H9 (cell line): ENCODE results near the gene LIPT1. TPM values are rescaled to one million over a fixed set of nuclear protein-coding genes. Genes with fewer than 3 reads are reported as not detected.

Experiments
- DNase-seq: peaks from one replicate; pipeline ENCODE4 v3.0.0-alpha.2; 2017
- H2AFZ ChIP-seq: one replicate; pipeline ENCODE4 v1.6.1; 2013; ENCODE audit warnings: mild to moderate bottlenecking, low read length, control low read depth, moderate library complexity
- H2AK5ac ChIP-seq: 2 replicates; pipeline ENCODE4 v1.6.1; 2013; ENCODE audit warnings: low read length, control low read depth, mixed read lengths; ENCODE audit not compliant: insufficient read length
- H2BK120ac ChIP-seq: one replicate; pipeline ENCODE4 v1.6.1; 2013; ENCODE audit warnings: low read depth, mild to moderate bottlenecking, low read length, control low read depth, inconsistent platforms; ENCODE audit not compliant: poor library complexity, severe bottlenecking
- H2BK12ac ChIP-seq: 2 replicates; pipeline ENCODE4 v1.6.1; 2013; ENCODE audit warnings: low read length, control low read depth, mixed read lengths, low read depth; ENCODE audit not compliant: insufficient read length
- H2BK15ac ChIP-seq: 2 replicates; pipeline ENCODE4 v1.6.1; 2013; ENCODE audit warnings: low read depth, low read length, control low read depth
- H2BK20ac ChIP-seq: one replicate; pipeline ENCODE4 v1.6.1; 2013; ENCODE audit warnings: low read depth, mild to moderate bottlenecking, low read length, control low read depth, inconsistent platforms; ENCODE audit not compliant: poor library complexity, severe bottlenecking
- H2BK5ac ChIP-seq: 2 replicates; pipeline ENCODE4 v1.6.1; 2013; ENCODE audit warnings: low read length, control low read depth, mixed read lengths; ENCODE audit not compliant: insufficient read length
- H3K14ac ChIP-seq: 2 replicates; pipeline ENCODE4 v1.6.1; 2013; ENCODE audit warnings: low read length, control low read depth; ENCODE audit not compliant: insufficient read depth
- H3K18ac ChIP-seq: 2 replicates; pipeline ENCODE4 v1.6.1; 2013; ENCODE audit warnings: low read depth, mild to moderate bottlenecking, mixed read lengths, low read length, control low read depth; ENCODE audit not compliant: insufficient read length
- H3K23ac ChIP-seq: 2 replicates; pipeline ENCODE4 v1.6.1; 2013; ENCODE audit warnings: low read length, control low read depth, mixed read lengths, low read depth; ENCODE audit not compliant: insufficient read length
- H3K23me2 ChIP-seq: 2 replicates; pipeline ENCODE4 v1.6.1; 2013; ENCODE audit warnings: low read depth, mild to moderate bottlenecking, mixed read lengths, low read length, control low read depth; ENCODE audit not compliant: insufficient read length, poor library complexity, severe bottlenecking
- H3K27ac ChIP-seq: 2 replicates; pipeline ENCODE4 v1.5.1; 2013; ENCODE audit warnings: low read length, control low read depth, mixed read lengths, low read depth; ENCODE audit not compliant: insufficient read length
- H3K27me3 ChIP-seq: 2 replicates; pipeline ENCODE4 v1.6.1; 2013; ENCODE audit warnings: low read length, control low read depth, inconsistent platforms; ENCODE audit not compliant: insufficient read depth
- H3K4ac ChIP-seq: 2 replicates; pipeline ENCODE4 v1.6.1; 2013; ENCODE audit warnings: low read depth, mild to moderate bottlenecking, control low read depth, inconsistent platforms, low read length, moderate library complexity
- H3K4me1 ChIP-seq: 2 replicates; pipeline ENCODE4 v1.6.1; 2013; ENCODE audit warnings: low read length, control low read depth, inconsistent platforms; ENCODE audit not compliant: insufficient read depth
- H3K4me2 ChIP-seq: 2 replicates; pipeline ENCODE4 v1.6.1; 2013; ENCODE audit warnings: low read length, control low read depth, mixed read lengths; ENCODE audit not compliant: insufficient read length, insufficient read depth
- H3K56ac ChIP-seq: 2 replicates; pipeline ENCODE4 v1.6.1; 2013; ENCODE audit warnings: low read depth, mild to moderate bottlenecking, mixed read lengths, low read length, control low read depth; ENCODE audit not compliant: insufficient read length
- H3K79me1 ChIP-seq: 2 replicates; pipeline ENCODE4 v1.6.1; 2013; ENCODE audit warnings: low read depth, mild to moderate bottlenecking, moderate library complexity, low read length, control low read depth, inconsistent platforms; ENCODE audit not compliant: insufficient read depth, poor library complexity, severe bottlenecking
- H3K79me2 ChIP-seq: 2 replicates; pipeline ENCODE4 v1.6.1; 2013; ENCODE audit warnings: low read length, control low read depth, inconsistent platforms; ENCODE audit not compliant: insufficient read depth
- H3K9ac ChIP-seq: 2 replicates; pipeline ENCODE4 v1.6.1; 2013; ENCODE audit warnings: low read length, control low read depth, mixed read lengths; ENCODE audit not compliant: insufficient read length; ENCODE audit errors: extremely low read depth
- H3K9me3 ChIP-seq: one replicate; pipeline ENCODE4 v1.6.1; 2013; ENCODE audit warnings: low read depth, low read length, inconsistent platforms; ENCODE audit not compliant: control insufficient read depth
- H3T11ph ChIP-seq: one replicate; pipeline ENCODE4 v1.6.1; 2013; ENCODE audit warnings: mild to moderate bottlenecking, low read length, control low read depth, inconsistent platforms
- H4K20me1 ChIP-seq: one replicate; pipeline ENCODE4 v1.6.1; 2013; ENCODE audit not compliant: control insufficient read depth, insufficient read length, insufficient read depth
- H4K5ac ChIP-seq: 2 replicates; pipeline ENCODE4 v1.6.1; 2013; ENCODE audit warnings: low read depth, mild to moderate bottlenecking, mixed read lengths, low read length, control low read depth; ENCODE audit not compliant: insufficient read length
- H4K8ac ChIP-seq: replicated peaks from 2 replicates; pipeline ENCODE4 v1.6.1; 2013; ENCODE audit warnings: low read length, control low read depth, mixed read lengths, low read depth; ENCODE audit not compliant: insufficient read length
- H4K91ac ChIP-seq: 2 replicates; pipeline ENCODE4 v1.6.1; 2013; ENCODE audit warnings: low read depth, mild to moderate bottlenecking, moderate library complexity, mixed read lengths, low read length, control low read depth; ENCODE audit not compliant: insufficient read length
- H3K27ac Mint-ChIP-seq, 3 experiments: 2 replicates in 2 of 3; 3 replicates in 1 of 3; pipeline ENCODE4 v1.8.0; 2020 to 2021; ENCODE audit warnings: mixed read lengths in 3 of 3, mild to moderate bottlenecking in 1 of 3, moderate library complexity in 1 of 3
- H3K27me3 Mint-ChIP-seq: 2 replicates; pipeline ENCODE4 v1.8.0; 2021; ENCODE audit warnings: low read depth, mild to moderate bottlenecking, moderate library complexity, mixed read lengths
- H3K36me3 Mint-ChIP-seq, 3 experiments: 2 replicates in 2 of 3; 3 replicates in 1 of 3; pipeline ENCODE4 v1.8.0; 2020 to 2021; ENCODE audit warnings: low read depth in 3 of 3, mixed read lengths in 3 of 3; ENCODE audit not compliant: insufficient read depth in 1 of 3
- H3K4me1 Mint-ChIP-seq, 2 experiments: 2 replicates each; pipeline ENCODE4 v1.8.0; 2020; ENCODE audit warnings: mixed read lengths in 2 of 2
- H3K4me3 Mint-ChIP-seq, 2 experiments: 2 replicates in 1 of 2; 3 replicates in 1 of 2; pipeline ENCODE4 v1.8.0; 2020 to 2021; ENCODE audit warnings: mild to moderate bottlenecking in 2 of 2, mixed read lengths in 2 of 2, moderate library complexity in 1 of 2
- H3K9me3 Mint-ChIP-seq, 2 experiments: 2 replicates in 1 of 2; 3 replicates in 1 of 2; pipeline ENCODE4 v1.8.0; 2020; ENCODE audit warnings: mild to moderate bottlenecking in 2 of 2, mixed read lengths in 2 of 2, moderate library complexity in 1 of 2
- WGBS: extraction: QIAGEN DNeasy Blood & Tissue Kit; methylation state at CpG from one replicate; pipeline ENCODE4 v1.1.7; 2013; ENCODE audit warnings: missing lambda C conversion rate, low lambda C conversion rate, mixed read lengths; ENCODE audit not compliant: insufficient read length; ENCODE audit errors: extremely low coverage; 5-methylcytosine and 5-hydroxymethylcytosine counted together
- total RNA-seq: library from RNA; stranded (reverse); gene quantifications from 2 replicates; pipeline ENCODE4 v1.2.1, GENCODE V29; 2021
- TF ChIP-seq, protein P1 (sequence below): fragments of 200-600 bp; sonication (generic); conservative IDR thresholded peaks from 3 replicates; pipeline ENCODE4 v1.8.0; 2021; ENCODE audit warnings: antibody characterized with exemption, mild to moderate bottlenecking

LIPT1 gene
- total RNA-seq, 1 experiment from 2014 or later, result 6.4 TPM

DNA sequence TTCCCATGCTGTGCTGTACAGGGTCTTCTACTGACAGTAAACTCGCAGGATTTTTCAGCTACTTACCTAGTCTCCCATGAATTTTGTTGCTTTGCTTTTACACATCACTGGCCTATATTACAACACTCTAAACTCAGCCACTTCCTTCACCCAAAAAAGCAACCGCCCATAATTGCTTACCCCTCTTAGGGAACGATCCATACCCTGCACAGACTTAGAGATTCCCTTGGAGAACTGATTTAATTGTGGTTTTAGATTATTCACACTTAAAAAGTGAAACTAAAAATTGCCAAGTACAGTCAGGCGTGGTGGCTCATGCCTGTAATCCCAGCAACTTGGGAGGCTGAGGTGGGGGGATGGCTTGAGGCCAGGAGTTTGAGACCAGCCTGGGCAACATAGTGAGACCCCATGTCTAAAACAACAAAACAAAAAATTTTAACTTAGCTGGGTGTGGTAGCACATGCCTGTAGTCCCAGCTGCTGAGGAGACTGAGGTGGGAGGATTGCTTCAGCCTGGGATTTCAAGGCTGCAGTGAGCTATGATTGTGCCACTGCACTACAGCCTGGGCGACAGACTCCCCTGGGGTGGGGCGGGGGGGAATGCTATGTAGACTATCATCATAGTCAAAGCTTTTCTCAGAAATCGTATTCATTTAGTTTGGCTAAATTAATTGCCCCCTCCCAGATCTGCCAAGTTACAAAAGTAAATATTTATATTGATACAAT lies 45.5 kb downstream of the LIPT1 start:
- no peak overlapping the region for H3K9ac ChIP-seq
- H4K8ac ChIP-seq, result no peak overlapping the region
- H4K20me1 ChIP-seq, result no peaks in the 10 kb centered on the region
- H3K4me3 Mint-ChIP-seq, result no peak overlapping the region
- H3K27ac Mint-ChIP-seq, result no peak overlapping the region
- no peak overlapping the region for H3K27ac ChIP-seq
- peaks cover 38 to 60% (median 47%) of the 10 kb centered on the region in 3 experiments for H3K36me3 Mint-ChIP-seq
- H4K5ac ChIP-seq, result no peak overlapping the region
- TF ChIP-seq, protein P1, sequence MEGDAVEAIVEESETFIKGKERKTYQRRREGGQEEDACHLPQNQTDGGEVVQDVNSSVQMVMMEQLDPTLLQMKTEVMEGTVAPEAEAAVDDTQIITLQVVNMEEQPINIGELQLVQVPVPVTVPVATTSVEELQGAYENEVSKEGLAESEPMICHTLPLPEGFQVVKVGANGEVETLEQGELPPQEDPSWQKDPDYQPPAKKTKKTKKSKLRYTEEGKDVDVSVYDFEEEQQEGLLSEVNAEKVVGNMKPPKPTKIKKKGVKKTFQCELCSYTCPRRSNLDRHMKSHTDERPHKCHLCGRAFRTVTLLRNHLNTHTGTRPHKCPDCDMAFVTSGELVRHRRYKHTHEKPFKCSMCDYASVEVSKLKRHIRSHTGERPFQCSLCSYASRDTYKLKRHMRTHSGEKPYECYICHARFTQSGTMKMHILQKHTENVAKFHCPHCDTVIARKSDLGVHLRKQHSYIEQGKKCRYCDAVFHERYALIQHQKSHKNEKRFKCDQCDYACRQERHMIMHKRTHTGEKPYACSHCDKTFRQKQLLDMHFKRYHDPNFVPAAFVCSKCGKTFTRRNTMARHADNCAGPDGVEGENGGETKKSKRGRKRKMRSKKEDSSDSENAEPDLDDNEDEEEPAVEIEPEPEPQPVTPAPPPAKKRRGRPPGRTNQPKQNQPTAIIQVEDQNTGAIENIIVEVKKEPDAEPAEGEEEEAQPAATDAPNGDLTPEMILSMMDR, result no peak
- H3K56ac ChIP-seq, result no peak overlapping the region
- H3K4me2 ChIP-seq, result no peak overlapping the region
- no peak overlapping the region for H2BK120ac ChIP-seq
- H3K9me3 Mint-ChIP-seq, result peaks cover 25 to 32% of the 10 kb centered on the region in 2 experiments
- H3K79me1 ChIP-seq, result no peaks in the 10 kb centered on the region
- H2AFZ ChIP-seq, result no peak overlapping the region
- no peaks in the 10 kb centered on the region for H3K4me1 Mint-ChIP-seq
- H2BK20ac ChIP-seq, result no peak overlapping the region
- WGBS, result no CpG with 5 or more reads among the region's 7 CpGs
- no peaks in the 10 kb centered on the region for H3K23me2 ChIP-seq
- no peak overlapping the region for H3K4ac ChIP-seq
- no peak overlapping the region for H2BK12ac ChIP-seq
- no peaks in the 10 kb centered on the region for H3K79me2 ChIP-seq
- no peak overlapping the region for H4K91ac ChIP-seq
- H3K4me1 ChIP-seq, result no peaks in the 10 kb centered on the region
- H3K14ac ChIP-seq, result no peak overlapping the region
- H3K18ac ChIP-seq, result no peak overlapping the region
- H2BK5ac ChIP-seq, result no peak overlapping the region
- H3K27me3 ChIP-seq, result no peaks in the 10 kb centered on the region
- no peak overlapping the region for H3T11ph ChIP-seq
- H3K9me3 ChIP-seq, result no peaks in the 10 kb centered on the region
- H2BK15ac ChIP-seq, result no peak overlapping the region
- H2AK5ac ChIP-seq, result no peak overlapping the region
- H3K23ac ChIP-seq, result no peak overlapping the region
- H3K27me3 Mint-ChIP-seq, result no peaks in the 10 kb centered on the region
- DNase-seq, result no peak
